HepG2 (cell line): Measurements from ENCODE around the gene SEMA3E. TPM values are rescaled to one million over a fixed set of nuclear protein-coding genes. Genes with fewer than 3 reads are reported as not detected.

ENCODE experiments used
- KLF13 ChIP-seq: sonication (generic); formaldehyde crosslinking; IDR thresholded peaks from 2 replicates; pipeline ENCODE4 v1.4.0; 2020; ENCODE audit warnings: mild to moderate bottlenecking, missing genetic modification reagents
- MBNL3 ChIP-seq: fragments of 250-450 bp; sonication (Bioruptor Pico); conservative IDR thresholded peaks from 2 replicates; pipeline ENCODE4 v1.8.0; 2022; ENCODE audit warnings: mild to moderate bottlenecking, inconsistent platforms
- SCMH1 ChIP-seq: sonication (generic); formaldehyde crosslinking; IDR thresholded peaks from 2 replicates; pipeline ENCODE4 v1.9.0; 2021; ENCODE audit warnings: missing genetic modification reagents, mild to moderate bottlenecking, borderline replicate concordance
- SMYD3 ChIP-seq: sonication (generic); formaldehyde crosslinking; IDR thresholded peaks from 2 replicates; pipeline ENCODE4 v1.8.1; 2023; ENCODE audit warnings: mild to moderate bottlenecking, missing genetic modification reagents
- ZC3H4 ChIP-seq: sonication (generic); formaldehyde crosslinking; IDR thresholded peaks from 2 replicates; pipeline ENCODE4 v1.4.0; 2020; ENCODE audit warnings: missing genetic modification reagents, borderline replicate concordance
- ZKSCAN8 ChIP-seq: IDR thresholded peaks from 2 replicates; pipeline ENCODE4 v1.6.1; 2016; ENCODE audit warnings: borderline replicate concordance, missing genetic modification reagents, missing compliant biosample characterization
- polyA plus RNA-seq, 8 experiments: library from polyadenylated mRNA; depleted of rRNA in 3 of 8; stranded (reverse) in 7 of 8; unstranded in 1 of 8; fragments of >200 nt; fragmentation: Illumina TruSeq in 4 of 8; extraction: Trizol in 4 of 8; gene quantifications; 2 replicates each; pipeline versions ENCODE4 v1.2.1 to v1.2.3, GENCODE V29; 2011 to 2016; ENCODE audit warnings: low read depth in 4 of 8, missing spikeins in 1 of 8, mixed read lengths in 1 of 8; ENCODE audit not compliant: insufficient read depth in 1 of 8
- total RNA-seq, 5 experiments: library from RNA; depleted of rRNA; stranded (reverse); fragments of >200 nt; fragmentation: Illumina TruSeq; extraction: Trizol; gene quantifications; 2 replicates each; pipeline ENCODE4 v1.2.3, GENCODE V29; 2016; ENCODE audit warnings: low read depth in 1 of 5
- TF ChIP-seq, protein P1 (sequence below): sonication (generic); formaldehyde crosslinking; IDR thresholded peaks from 2 replicates; pipeline ENCODE4 v1.4.0; 2020; ENCODE audit warnings: mild to moderate bottlenecking, missing genetic modification reagents
- TF ChIP-seq, protein P2 (sequence below): sonication (generic); formaldehyde crosslinking; IDR thresholded peaks from 2 replicates; pipeline ENCODE4 v1.4.0; 2020; ENCODE audit warnings: missing genetic modification reagents
- TF ChIP-seq, protein P3 (sequence below), 2 experiments: sonication (generic) in 1 of 2; formaldehyde crosslinking in 1 of 2; IDR thresholded peaks; 2 replicates each; pipeline versions ENCODE4 v1.4.0 to v1.6.1; 2018 to 2020; ENCODE audit warnings: missing genetic modification reagents in 2 of 2, borderline replicate concordance in 1 of 2, low read depth in 1 of 2, mild to moderate bottlenecking in 1 of 2, missing biosample characterization in 1 of 2

The SEMA3E gene
- total and polyA plus RNA-seq, 2 of the 13 experiments (the other 11 are each of a cell fraction or from before 2014, with no cell fraction given), result not detected

DNA sequence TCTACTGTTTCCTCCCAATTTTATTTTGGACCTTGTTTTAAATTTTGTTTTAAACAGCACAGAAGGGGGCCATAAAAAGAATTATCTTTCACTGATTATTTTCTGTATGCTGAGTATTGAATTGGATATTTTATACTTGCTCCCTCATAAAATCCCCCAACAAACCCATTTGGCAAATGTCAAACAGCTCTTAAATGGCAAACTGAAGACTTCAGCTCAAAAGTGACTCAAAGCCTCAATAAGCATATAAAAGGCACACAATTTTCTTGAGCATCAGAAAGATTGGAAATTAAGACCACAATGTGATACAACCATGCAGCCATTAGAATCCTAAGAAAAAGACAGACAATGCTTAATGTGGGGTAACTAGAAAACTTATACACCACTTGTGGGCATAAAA lies 199.2 kb downstream of the SEMA3E start (continued):
- TF ChIP-seq, protein P1, sequence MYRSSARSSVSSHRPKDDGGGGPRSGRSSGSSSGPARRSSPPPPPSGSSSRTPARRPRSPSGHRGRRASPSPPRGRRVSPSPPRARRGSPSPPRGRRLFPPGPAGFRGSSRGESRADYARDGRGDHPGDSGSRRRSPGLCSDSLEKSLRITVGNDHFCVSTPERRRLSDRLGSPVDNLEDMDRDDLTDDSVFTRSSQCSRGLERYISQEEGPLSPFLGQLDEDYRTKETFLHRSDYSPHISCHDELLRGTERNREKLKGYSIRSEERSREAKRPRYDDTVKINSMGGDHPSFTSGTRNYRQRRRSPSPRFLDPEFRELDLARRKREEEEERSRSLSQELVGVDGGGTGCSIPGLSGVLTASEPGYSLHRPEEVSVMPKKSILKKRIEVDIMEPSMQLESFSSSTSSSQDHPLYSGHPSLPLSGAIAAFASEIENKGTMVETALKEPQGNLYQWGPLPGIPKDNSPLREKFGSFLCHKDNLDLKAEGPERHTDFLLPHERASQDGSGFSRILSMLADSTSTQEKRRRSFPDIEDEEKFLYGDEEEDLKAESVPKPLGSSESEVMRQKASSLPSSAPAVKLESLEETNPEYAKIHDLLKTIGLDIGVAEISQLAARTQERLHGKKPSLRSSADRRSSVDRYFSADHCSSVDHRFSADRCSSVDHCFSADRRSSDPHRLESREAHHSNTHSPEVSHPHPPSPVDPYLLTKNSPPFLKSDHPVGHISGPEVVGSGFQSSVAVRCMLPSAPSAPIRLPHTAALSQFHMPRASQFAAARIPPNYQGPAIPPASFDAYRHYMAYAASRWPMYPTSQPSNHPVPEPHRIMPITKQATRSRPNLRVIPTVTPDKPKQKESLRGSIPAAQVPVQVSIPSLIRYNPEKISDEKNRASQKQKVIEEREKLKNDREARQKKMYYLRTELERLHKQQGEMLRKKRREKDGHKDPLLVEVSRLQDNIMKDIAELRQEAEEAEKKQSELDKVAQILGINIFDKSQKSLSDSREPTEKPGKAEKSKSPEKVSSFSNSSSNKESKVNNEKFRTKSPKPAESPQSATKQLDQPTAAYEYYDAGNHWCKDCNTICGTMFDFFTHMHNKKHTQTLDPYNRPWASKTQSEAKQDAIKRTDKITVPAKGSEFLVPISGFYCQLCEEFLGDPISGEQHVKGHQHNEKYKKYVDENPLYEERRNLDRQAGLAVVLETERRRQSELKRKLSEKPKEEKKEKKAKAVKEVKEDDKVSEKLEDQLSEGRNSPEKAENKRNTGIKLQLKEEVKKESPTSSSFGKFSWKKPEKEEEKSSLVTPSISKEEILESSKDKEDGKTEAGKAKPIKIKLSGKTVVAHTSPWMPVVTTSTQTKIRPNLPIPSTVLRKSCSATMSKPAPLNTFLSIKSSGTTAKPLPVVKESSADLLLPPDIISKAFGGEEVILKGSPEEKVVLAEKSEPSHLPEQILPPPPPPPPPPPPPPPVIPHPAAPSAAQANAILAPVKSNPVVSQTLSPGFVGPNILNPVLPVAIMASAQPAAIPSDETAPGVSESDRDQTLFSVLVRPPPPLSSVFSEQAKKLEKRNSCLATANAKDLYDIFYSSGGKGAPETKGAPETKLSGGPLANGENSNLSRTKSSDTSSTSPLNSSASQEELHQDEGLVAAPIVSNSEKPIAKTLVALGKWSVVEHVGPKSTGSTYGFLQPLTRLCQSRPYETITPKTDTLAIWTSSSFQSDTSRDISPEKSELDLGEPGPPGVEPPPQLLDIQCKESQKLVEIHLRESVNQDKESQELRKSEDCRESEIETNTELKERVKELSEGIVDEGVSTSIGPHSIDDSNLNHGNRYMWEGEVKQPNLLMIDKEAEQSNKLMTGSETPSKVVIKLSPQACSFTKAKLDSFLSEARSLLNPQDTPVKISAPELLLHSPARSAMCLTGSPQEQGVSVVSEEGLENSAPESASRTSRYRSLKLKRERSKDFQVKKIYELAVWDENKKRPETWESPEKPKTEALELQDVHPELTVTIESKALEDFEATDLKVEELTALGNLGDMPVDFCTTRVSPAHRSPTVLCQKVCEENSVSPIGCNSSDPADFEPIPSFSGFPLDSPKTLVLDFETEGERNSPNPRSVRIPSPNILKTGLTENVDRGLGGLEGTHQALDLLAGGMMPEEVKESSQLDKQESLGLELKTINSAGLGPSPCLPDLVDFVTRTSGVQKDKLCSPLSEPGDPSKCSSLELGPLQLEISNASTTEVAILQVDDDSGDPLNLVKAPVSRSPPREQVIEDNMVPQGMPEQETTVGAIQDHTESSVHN, result no peak
- TF ChIP-seq ZC3H4 (CRISPR knock-in tag) (no peak), SCMH1 (CRISPR knock-in tag) (no peak), ZKSCAN8 (CRISPR knock-in tag) (no peak), KLF13 (CRISPR knock-in tag) (no peak), MBNL3 (CRISPR knock-in tag) (no peak), SMYD3 (CRISPR knock-in tag) (no peak)
- TF ChIP-seq, protein P2, sequence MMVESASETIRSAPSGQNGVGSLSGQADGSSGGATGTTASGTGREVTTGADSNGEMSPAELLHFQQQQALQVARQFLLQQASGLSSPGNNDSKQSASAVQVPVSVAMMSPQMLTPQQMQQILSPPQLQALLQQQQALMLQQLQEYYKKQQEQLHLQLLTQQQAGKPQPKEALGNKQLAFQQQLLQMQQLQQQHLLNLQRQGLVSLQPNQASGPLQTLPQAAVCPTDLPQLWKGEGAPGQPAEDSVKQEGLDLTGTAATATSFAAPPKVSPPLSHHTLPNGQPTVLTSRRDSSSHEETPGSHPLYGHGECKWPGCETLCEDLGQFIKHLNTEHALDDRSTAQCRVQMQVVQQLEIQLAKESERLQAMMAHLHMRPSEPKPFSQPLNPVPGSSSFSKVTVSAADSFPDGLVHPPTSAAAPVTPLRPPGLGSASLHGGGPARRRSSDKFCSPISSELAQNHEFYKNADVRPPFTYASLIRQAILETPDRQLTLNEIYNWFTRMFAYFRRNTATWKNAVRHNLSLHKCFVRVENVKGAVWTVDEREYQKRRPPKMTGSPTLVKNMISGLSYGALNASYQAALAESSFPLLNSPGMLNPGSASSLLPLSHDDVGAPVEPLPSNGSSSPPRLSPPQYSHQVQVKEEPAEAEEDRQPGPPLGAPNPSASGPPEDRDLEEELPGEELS (CRISPR knock-in tag), result no peak
- TF ChIP-seq, protein P3, sequence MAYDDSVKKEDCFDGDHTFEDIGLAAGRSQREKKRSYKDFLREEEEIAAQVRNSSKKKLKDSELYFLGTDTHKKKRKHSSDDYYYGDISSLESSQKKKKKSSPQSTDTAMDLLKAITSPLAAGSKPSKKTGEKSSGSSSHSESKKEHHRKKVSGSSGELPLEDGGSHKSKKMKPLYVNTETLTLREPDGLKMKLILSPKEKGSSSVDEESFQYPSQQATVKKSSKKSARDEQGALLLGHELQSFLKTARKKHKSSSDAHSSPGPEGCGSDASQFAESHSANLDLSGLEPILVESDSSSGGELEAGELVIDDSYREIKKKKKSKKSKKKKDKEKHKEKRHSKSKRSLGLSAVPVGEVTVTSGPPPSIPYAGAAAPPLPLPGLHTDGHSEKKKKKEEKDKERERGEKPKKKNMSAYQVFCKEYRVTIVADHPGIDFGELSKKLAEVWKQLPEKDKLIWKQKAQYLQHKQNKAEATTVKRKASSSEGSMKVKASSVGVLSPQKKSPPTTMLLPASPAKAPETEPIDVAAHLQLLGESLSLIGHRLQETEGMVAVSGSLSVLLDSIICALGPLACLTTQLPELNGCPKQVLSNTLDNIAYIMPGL (CRISPR knock-in tag; IDR thresholded peaks at IDR 0.05; ENCODE audit: borderline replicate concordance in 1 of 2, low read depth in 1 of 2), result no peak
- TF ChIP-seq, all 625 proteins: peak for 0
